Uterus (tissue), 2 donors: ENCODE data around the gene NEURL1B.

ENCODE experiments used
- POLR2A ChIP-seq, 2 donors: fragments of 450-650 bp; IDR thresholded peaks; one replicate each; pipeline ENCODE4 v1.6.1; 2016; ENCODE audit warnings: antibody characterized with exemption in 2 of 2, mild to moderate bottlenecking in 1 of 2, moderate library complexity in 1 of 2
- TF ChIP-seq, protein P1 (sequence below), 4 experiments: fragments of 200-600 bp in 2 of 4; fragments of 450-650 bp in 2 of 4; sonication (generic) in 2 of 4; IDR thresholded peaks; one replicate each; pipeline ENCODE4 v1.5.1; 2016 to 2019; ENCODE audit warnings: antibody characterized with exemption in 4 of 4, mild to moderate bottlenecking in 2 of 4, moderate library complexity in 1 of 4

DNA sequence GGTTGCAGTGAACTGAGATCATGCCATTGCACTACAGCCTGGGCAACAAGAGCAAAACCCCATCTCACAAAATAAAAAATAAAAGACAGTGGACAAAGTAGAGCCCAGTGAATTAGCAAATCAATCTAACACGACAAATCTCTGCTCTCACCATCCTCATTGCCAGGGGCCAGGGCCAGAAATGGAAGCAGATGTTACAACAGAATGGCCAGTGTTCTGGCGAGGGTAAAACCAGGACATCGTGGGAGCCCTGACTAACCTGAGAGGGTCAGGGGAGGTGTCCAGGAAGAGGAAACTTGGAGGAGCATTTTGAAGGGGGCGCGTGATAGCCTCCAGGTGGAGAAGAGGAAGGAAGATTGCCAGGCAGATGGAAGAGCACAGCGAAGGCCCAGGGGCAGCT is 58.4 kb downstream of the NEURL1B start:
- TF ChIP-seq, protein P1, sequence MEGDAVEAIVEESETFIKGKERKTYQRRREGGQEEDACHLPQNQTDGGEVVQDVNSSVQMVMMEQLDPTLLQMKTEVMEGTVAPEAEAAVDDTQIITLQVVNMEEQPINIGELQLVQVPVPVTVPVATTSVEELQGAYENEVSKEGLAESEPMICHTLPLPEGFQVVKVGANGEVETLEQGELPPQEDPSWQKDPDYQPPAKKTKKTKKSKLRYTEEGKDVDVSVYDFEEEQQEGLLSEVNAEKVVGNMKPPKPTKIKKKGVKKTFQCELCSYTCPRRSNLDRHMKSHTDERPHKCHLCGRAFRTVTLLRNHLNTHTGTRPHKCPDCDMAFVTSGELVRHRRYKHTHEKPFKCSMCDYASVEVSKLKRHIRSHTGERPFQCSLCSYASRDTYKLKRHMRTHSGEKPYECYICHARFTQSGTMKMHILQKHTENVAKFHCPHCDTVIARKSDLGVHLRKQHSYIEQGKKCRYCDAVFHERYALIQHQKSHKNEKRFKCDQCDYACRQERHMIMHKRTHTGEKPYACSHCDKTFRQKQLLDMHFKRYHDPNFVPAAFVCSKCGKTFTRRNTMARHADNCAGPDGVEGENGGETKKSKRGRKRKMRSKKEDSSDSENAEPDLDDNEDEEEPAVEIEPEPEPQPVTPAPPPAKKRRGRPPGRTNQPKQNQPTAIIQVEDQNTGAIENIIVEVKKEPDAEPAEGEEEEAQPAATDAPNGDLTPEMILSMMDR (IDR thresholded peaks at IDR 0.05) = no peak
- TF ChIP-seq POLR2A (IDR thresholded peaks at IDR 0.05) = no peak
